ENCODE measurements around the gene ARL8A. TPM values are rescaled to one million over a fixed set of nuclear protein-coding genes. Genes with fewer than 3 reads are reported as not detected.

The ARL8A gene
- total RNA-seq, 6 experiments from 2014 or later = 44.6 to 60.7 (median 48.6) TPM

DNA sequence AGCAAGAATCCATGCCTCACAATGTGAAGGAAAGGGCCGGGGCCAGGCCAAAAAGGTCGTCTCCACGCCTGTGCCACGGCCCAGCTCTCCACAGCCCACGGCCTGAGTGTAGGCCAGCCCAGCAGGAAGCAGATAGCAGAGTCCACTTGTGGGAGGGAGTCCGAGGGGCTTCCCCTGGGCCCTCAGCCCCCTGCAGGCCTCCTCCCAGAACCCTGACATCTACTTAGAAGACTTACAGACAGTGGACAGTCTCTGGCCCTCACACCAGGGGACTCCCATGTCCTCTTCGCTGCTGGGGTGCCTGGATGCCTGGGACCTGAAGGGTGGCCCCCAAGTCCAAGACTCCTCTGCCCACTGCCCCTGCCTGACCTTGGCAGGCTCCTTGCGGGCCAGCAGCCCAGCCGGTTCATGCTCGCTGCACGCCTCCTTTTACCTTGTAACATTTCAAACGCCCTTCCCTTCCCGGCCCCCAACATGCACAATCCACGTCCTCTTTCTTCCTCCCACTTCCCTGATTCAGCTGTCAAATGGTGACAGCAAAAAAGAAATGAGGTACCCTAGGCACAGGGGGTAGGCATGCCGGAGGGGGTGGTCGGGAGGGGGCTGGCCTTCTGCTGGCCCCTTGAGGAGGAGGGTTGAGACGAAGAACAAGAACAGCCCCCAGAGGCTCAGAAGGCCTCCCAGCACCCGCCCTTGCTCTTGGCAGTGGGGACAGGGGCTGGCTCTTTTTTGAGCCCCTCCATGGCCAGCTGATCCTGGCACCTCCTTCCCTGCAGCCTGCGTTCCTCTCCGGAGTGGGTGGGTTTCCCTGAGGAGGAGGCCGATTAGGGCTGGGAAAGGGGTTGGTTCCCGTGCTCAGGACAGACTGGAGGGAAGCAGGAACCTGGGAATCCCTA lies 16.9 kb upstream of the ARL8A start:
- TF ChIP-seq, protein P1, sequence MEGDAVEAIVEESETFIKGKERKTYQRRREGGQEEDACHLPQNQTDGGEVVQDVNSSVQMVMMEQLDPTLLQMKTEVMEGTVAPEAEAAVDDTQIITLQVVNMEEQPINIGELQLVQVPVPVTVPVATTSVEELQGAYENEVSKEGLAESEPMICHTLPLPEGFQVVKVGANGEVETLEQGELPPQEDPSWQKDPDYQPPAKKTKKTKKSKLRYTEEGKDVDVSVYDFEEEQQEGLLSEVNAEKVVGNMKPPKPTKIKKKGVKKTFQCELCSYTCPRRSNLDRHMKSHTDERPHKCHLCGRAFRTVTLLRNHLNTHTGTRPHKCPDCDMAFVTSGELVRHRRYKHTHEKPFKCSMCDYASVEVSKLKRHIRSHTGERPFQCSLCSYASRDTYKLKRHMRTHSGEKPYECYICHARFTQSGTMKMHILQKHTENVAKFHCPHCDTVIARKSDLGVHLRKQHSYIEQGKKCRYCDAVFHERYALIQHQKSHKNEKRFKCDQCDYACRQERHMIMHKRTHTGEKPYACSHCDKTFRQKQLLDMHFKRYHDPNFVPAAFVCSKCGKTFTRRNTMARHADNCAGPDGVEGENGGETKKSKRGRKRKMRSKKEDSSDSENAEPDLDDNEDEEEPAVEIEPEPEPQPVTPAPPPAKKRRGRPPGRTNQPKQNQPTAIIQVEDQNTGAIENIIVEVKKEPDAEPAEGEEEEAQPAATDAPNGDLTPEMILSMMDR (IDR thresholded peaks at IDR 0.05) = no peak
- H3K4me3 Mint-ChIP-seq = no peak overlapping the region
- no peaks in the 10 kb centered on the region for H3K4me1 Mint-ChIP-seq (ENCODE audit: low read depth)
- H3K9me3 Mint-ChIP-seq = no peaks in the 10 kb centered on the region
- no peaks in the 10 kb centered on the region for H3K36me3 Mint-ChIP-seq (ENCODE audit: low read depth)
- no peak overlapping the region for H3K27ac Mint-ChIP-seq
- DNase-seq = no peak
- peaks cover 26% of the 10 kb centered on the region for H3K27me3 Mint-ChIP-seq (ENCODE audit: insufficient read depth)

GRCh38 chr1:202160377-202160940 lies 15.9 kb upstream of the ARL8A start, which contains the start of gene PTPN7:
Gene PTPN7 (minus strand): TSS chr1:202160602. CDS start chr1:202159402, 1,200 bp downstream.
- no peak within 1 kb of the TSS for H3K27ac Mint-ChIP-seq
- TF ChIP-seq, protein P1 (IDR thresholded peaks at IDR 0.05) = peak; percentile 19; the same call in 1 of the 2 replicates
- no peaks in the 10 kb centered on the region for H3K36me3 Mint-ChIP-seq (ENCODE audit: low read depth)
- peaks cover 27% of the 10 kb centered on the region for H3K27me3 Mint-ChIP-seq (ENCODE audit: insufficient read depth)
- peaks cover under 1% of the 10 kb centered on the region; the same call in 1 of the 2 replicates for H3K4me1 Mint-ChIP-seq (ENCODE audit: low read depth)
- no peak within 1 kb of the TSS for H3K4me3 Mint-ChIP-seq
- H3K9me3 Mint-ChIP-seq = no peaks in the 10 kb centered on the region
- DNase-seq = no peak

DNA sequence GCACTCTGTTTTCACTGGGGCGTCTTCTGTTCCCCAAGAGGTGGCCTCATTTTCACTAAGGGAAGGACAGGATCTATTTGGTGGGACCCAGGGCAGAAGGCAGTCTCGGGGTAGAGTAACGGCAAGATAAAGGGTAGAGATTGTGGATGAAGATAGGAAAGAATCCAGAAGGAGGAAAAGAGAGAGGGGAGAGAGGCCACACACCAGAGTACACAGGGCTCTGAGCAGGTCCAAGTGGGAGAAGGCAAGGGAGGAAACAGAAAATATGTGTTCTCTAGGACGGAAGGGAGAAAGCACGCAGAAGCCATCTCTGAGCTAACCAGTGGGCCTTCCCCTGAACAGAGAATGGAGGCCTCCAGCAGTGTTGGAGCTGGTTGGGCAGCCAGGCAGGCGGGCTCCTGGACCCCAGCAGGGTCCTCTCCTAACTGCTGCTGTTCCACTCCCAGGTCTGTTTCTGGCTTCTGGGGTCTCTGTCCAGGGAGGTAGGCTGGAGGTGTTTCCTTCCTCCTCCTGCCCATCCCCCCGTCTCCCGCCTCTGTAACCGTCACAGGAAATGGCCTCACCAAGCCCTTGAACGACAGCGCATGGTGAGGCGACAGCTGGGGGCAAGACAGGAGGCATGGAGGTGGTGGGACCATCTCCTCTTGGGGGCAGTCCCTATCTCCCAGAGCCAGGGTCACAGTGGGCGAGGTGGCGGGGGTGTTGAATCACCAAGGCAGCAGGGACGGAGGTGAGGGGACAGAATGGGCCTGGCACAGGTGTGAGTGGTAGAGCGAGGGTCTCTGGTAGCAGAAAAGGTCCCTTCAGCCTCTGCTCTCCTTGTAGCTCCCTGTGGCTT lies 15.2 kb upstream of the ARL8A start:
- no peak overlapping the region for H3K27ac Mint-ChIP-seq
- H3K4me3 Mint-ChIP-seq = no peak overlapping the region
- H3K4me1 Mint-ChIP-seq (ENCODE audit: low read depth) = peaks cover 7% of the 10 kb centered on the region; the same call in 1 of the 2 replicates
- H3K9me3 Mint-ChIP-seq = no peaks in the 10 kb centered on the region
- DNase-seq = no peak
- TF ChIP-seq, protein P1 (IDR thresholded peaks at IDR 0.05) = no peak
- H3K36me3 Mint-ChIP-seq (ENCODE audit: low read depth) = no peaks in the 10 kb centered on the region
- H3K27me3 Mint-ChIP-seq (ENCODE audit: insufficient read depth) = peaks cover 33% of the 10 kb centered on the region

DNA sequence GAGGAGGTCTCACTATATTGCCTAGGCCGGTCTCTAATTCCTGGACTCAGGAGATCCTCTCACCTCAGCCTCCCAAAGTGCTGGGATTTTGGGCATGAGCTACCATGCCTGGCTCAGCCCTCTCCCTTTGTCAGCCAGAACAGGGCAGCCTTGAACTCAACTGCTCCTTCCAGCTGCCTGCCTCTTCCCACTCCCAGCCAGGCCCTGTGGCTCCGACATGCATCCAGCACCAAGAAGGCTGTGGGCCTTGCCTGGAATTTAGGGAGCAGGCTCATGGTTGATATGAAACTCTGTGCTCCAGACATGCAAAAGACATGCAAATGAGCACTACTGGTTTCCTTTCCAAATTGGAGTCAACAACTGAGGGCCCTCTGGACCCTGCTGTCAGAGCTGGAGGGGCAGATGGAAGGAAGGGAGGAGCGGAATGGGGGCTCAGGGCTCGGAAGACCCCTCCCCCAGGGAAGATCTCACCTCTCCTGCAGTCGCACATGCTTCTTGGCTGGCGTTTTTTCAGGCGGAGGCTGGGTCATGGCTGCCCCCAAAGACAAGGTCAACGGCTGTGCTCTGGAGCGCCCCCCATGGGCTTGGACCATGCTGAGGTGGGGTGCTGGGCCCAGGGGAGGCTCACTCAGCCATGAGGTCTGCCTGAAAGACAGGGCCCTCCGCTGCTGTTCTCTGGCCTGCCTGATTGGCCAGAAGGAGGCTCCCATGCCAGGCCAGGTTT lies 14.4 kb upstream of the ARL8A start:
- H3K27ac Mint-ChIP-seq = no peak overlapping the region

More for the DNA sequence above, 14.4 kb upstream of the ARL8A start:
- H3K9me3 Mint-ChIP-seq = no peaks in the 10 kb centered on the region
- no peak overlapping the region for H3K4me3 Mint-ChIP-seq
- no peak for DNase-seq
- TF ChIP-seq, protein P1 (IDR thresholded peaks at IDR 0.05) = peak; percentile 27; the same call in 1 of the 2 replicates
- H3K36me3 Mint-ChIP-seq (ENCODE audit: low read depth) = no peaks in the 10 kb centered on the region
- H3K27me3 Mint-ChIP-seq (ENCODE audit: insufficient read depth) = peaks cover 30% of the 10 kb centered on the region
- H3K4me1 Mint-ChIP-seq (ENCODE audit: low read depth) = peaks cover 10% of the 10 kb centered on the region; the same call in 1 of the 2 replicates

All from HFFc6 (cell line).